Heart right ventricle (tissue), 16 donors: ENCODE data around the gene MYEOV. TPM values are rescaled to one million over a fixed set of nuclear protein-coding genes. Genes with fewer than 3 reads are reported as not detected.

ENCODE experiments used
- ATAC-seq, 8 donors: fragments of 200-7000 bp; cut with Tn5 transposase; one replicate each; pipeline ENCODE4 v1.9.1; 2020; ENCODE audit warnings: mild to moderate bottlenecking in 8 of 8, moderate library complexity in 8 of 8, moderate number of reproducible peaks in 1 of 8
- DNase-seq, 2 donors: peaks; one replicate each; pipeline ENCODE4 v3.0.0-alpha.2; 2020
- H3K27ac ChIP-seq, 10 donors: fragments of 200-600 bp; sonication (generic) in 2 of 10; one replicate each; pipeline versions ENCODE4 v1.5.0 to v1.8.0; 2020 to 2022; ENCODE audit warnings: mild to moderate bottlenecking in 3 of 10
- H3K27me3 ChIP-seq, 7 donors: fragments of 200-600 bp; one replicate each; pipeline ENCODE4 v1.8.0; 2021 to 2022; ENCODE audit warnings: mild to moderate bottlenecking in 2 of 7
- H3K36me3 ChIP-seq, 9 donors: fragments of 200-600 bp; sonication (generic) in 1 of 9; one replicate each; pipeline versions ENCODE4 v1.5.0 to v1.8.0; 2020 to 2022; ENCODE audit warnings: mild to moderate bottlenecking in 2 of 9
- H3K4me1 ChIP-seq, 9 donors: fragments of 200-600 bp; sonication (generic) in 1 of 9; one replicate each; pipeline versions ENCODE4 v1.5.0 to v1.8.0; 2020 to 2022; ENCODE audit warnings: mild to moderate bottlenecking in 4 of 9
- H3K4me3 ChIP-seq, 10 donors: fragments of 200-600 bp; sonication (generic) in 2 of 10; one replicate each; pipeline versions ENCODE4 v1.5.0 to v1.8.0; 2020 to 2022; ENCODE audit warnings: mild to moderate bottlenecking in 7 of 10, moderate library complexity in 2 of 10
- H3K9me3 ChIP-seq, 11 donors: fragments of 200-600 bp in 10 of 11; sonication (generic) in 2 of 11; one replicate each; pipeline versions ENCODE4 v1.5.0 to v1.8.0; 2013 to 2022; ENCODE audit warnings: mild to moderate bottlenecking in 2 of 11, control low read depth in 1 of 11, moderate library complexity in 1 of 11
- WGBS, 2 donors: extraction: QIAGEN DNeasy Blood & Tissue Kit; methylation state at CpG; one replicate each; pipeline ENCODE4 v1.1.7; 2013; ENCODE audit warnings: inconsistent platforms in 1 of 2; 5-methylcytosine and 5-hydroxymethylcytosine counted together
- intact Hi-C, 10 donors: fragments of 100-400 bp; cut with DNase I; formaldehyde crosslinking; loops; one replicate each; pipeline versions ENCODE4 v1.11.1 to v1.14.2; 2022
- polyA plus RNA-seq, 2 donors: library from polyadenylated mRNA; stranded (reverse); fragments of 200-250 nt; gene quantifications; one replicate each; pipeline ENCODE4 v1.2.3, GENCODE V29; 2013
- total RNA-seq, 10 donors: library from RNA; stranded (reverse); fragmentation: NEBNext Ultra II Directional in 3 of 10; extraction: Animal tissue kit (Norgen Biotek cat#: 25700) in 3 of 10; gene quantifications; one replicate each; pipeline versions ENCODE4 v1.2.1 to v1.2.4, GENCODE V29; 2021 to 2023
- TF ChIP-seq, protein P1 (sequence below), 9 donors: fragments of 200-600 bp; sonication (generic) in 2 of 9; IDR thresholded peaks; one replicate each; pipeline versions ENCODE4 v1.5.0 to v1.8.0; 2021 to 2022; ENCODE audit warnings: antibody characterized with exemption in 9 of 9, mild to moderate bottlenecking in 5 of 9, moderate library complexity in 1 of 9
- donor health status: Arrhythmogenic right ventricular cardiomyopathy.
- donor health status: ischemic (EF 13 %, LVEDD 7.1; RV severe dilation, severe dysfunction).
- donor health status: healthy with polysubstance abuse.
- donor health status: DM: no; HTN: yes; CAD: no.
- donor health status: DM: no; HTN: no; CAD: no.
- donor health status: ischemic (EF 25% LVEDD 6.9; RV normal size, moderate dysfunction).
- donor health status: ischemic (EF 25% LVEDD 5.7; RV mildly dilated, moderate dysfunction).
- donor health status: healthy.
- donor health status: DM: yes; HTN: yes; CAD: no.
- donor health status: Ischemic cardiomyopathy.
- donor health status: ischemic (EF 35%, LVEDD 5.7; RV mildly dilated, moderate dysfunction).
- donor health status: nonischemic (EF 11% LVEDD 7.7; RV severe dilation, severe dysfunction).
- donor health status: DM: yes; HTN: yes; CAD: no.
- donor health status: PGD.
- donor health status: ischemic (EF 29% LVEDD 5.4; RV normal size, mild dysfunction).
- donor health status: nonischemic (EF 23%, LVEDD 6.1; RV moderate dilation, normal function).

The MYEOV gene
- total and polyA plus RNA-seq, 12 donors, result 0.07 TPM; not detected in 11

GRCh38 chr11:69314555-69314954 lies 20.6 kb downstream of the MYEOV start:
- DNase-seq, result no peak
- Histone ChIP-seq H3K27ac (no peak overlapping the region), H3K4me1 (peaks cover 10 to 52% (median 25%) of the 10 kb centered on the region in 9 donors), H3K36me3 (no peaks in the 10 kb centered on the region), H3K9me3 (peaks cover 0 to 27% (median 10%) of the 10 kb centered on the region in 11 donors), H3K27me3 (no peaks in the 10 kb centered on the region), H3K4me3 (no peak overlapping the region)
- TF ChIP-seq, protein P1, sequence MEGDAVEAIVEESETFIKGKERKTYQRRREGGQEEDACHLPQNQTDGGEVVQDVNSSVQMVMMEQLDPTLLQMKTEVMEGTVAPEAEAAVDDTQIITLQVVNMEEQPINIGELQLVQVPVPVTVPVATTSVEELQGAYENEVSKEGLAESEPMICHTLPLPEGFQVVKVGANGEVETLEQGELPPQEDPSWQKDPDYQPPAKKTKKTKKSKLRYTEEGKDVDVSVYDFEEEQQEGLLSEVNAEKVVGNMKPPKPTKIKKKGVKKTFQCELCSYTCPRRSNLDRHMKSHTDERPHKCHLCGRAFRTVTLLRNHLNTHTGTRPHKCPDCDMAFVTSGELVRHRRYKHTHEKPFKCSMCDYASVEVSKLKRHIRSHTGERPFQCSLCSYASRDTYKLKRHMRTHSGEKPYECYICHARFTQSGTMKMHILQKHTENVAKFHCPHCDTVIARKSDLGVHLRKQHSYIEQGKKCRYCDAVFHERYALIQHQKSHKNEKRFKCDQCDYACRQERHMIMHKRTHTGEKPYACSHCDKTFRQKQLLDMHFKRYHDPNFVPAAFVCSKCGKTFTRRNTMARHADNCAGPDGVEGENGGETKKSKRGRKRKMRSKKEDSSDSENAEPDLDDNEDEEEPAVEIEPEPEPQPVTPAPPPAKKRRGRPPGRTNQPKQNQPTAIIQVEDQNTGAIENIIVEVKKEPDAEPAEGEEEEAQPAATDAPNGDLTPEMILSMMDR (IDR thresholded peaks at IDR 0.05), result no peak
- intact Hi-C loops, result no loop called here
- no peak for ATAC-seq

- DNase-seq (no peak), ATAC-seq (no peak)
- intact Hi-C loops, result no loop called here
- H3K27ac ChIP-seq, result peak overlapping the region in 2 of 10 donors; percentile 12 to 19
- TF ChIP-seq, protein P1 (IDR thresholded peaks at IDR 0.05), result no peak
- WGBS, 2 donors, result 86% methylated on average over 4 of the region's 4 CpGs
- H3K36me3 ChIP-seq, result no peaks in the 10 kb centered on the region
- peaks cover 0 to 27% (median 10%) of the 10 kb centered on the region in 11 donors for H3K9me3 ChIP-seq
- H3K4me1 ChIP-seq, result peaks cover 10 to 31% (median 15%) of the 10 kb centered on the region in 9 donors
- no peak overlapping the region for H3K4me3 ChIP-seq
- no peaks in the 10 kb centered on the region for H3K27me3 ChIP-seq
Measured at GRCh38 chr11:69316956-69317355, 23.0 kb downstream of the MYEOV start.

GRCh38 chr11:69317401-69318092 lies 23.6 kb downstream of the MYEOV start:
- WGBS, 2 donors, result 38 to 62% methylated on average over 2 of the region's 2 CpGs

GRCh38 chr11:69318093-69318420 lies 24.1 kb downstream of the MYEOV start:
- DNase-seq, result no peak
- Histone ChIP-seq H3K36me3 (no peaks in the 10 kb centered on the region), H3K27ac (peak overlapping the region in 1 of 10 donors; percentile 16), H3K9me3 (peaks cover 0 to 27% (median 10%) of the 10 kb centered on the region in 11 donors), H3K4me1 (peaks cover 0 to 20% (median 4%) of the 10 kb centered on the region in 9 donors), H3K4me3 (no peak overlapping the region), H3K27me3 (no peaks in the 10 kb centered on the region)
- intact Hi-C loops, result no loop called here
- no peak for ATAC-seq
- TF ChIP-seq, protein P1 (IDR thresholded peaks at IDR 0.05), result no peak
- 60 to 72% methylated on average over 1 of the region's 1 CpG for WGBS, 2 donors

More at GRCh38 chr11:69317401-69318092, 23.6 kb downstream of the MYEOV start:
- peaks cover 5 to 25% (median 9%) of the 10 kb centered on the region in 9 donors for H3K4me1 ChIP-seq
- ATAC-seq (no peak), DNase-seq (no peak)
- no peaks in the 10 kb centered on the region for H3K36me3 ChIP-seq
- intact Hi-C loops, result no loop called here
- peaks cover 0 to 27% (median 10%) of the 10 kb centered on the region in 11 donors for H3K9me3 ChIP-seq
- H3K27me3 ChIP-seq, result no peaks in the 10 kb centered on the region
- TF ChIP-seq, protein P1 (IDR thresholded peaks at IDR 0.05), result no peak
- H3K4me3 ChIP-seq, result no peak overlapping the region
- peak overlapping the region in 2 of 10 donors; percentile 12 to 19 for H3K27ac ChIP-seq
